Calu3 (cell line): ENCODE measurements around the gene SPATA21. TPM values are rescaled to one million over a fixed set of nuclear protein-coding genes. Genes with fewer than 3 reads are reported as not detected.
"Not testable (repeated sequence)": the region's sequence is repeated elsewhere in the genome, so short reads cannot be mapped to it uniquely, and the experiment has no call there.

Source experiments
- Bru-seq: library from RNA; stranded (reverse); fragments of 400-500 nt; gene quantifications from one replicate; lab custom pipeline; 2021; lab: Mats Ljungman, UMichigan
- BruChase-seq, 2 experiments: library from RNA; stranded (reverse); fragments of 400-500 nt; gene quantifications; one replicate each; lab custom pipeline; 2021; lab: Mats Ljungman, UMichigan
- BruUV-seq: library from RNA; stranded (reverse); fragments of 400-500 nt; replicated peaks from 2 replicates; lab custom pipeline; 2021; lab: Mats Ljungman, UMichigan
- CTCF ChIA-PET: fragments of 300-600 bp; sonication (Branson Sonifier 250); formaldehyde crosslinking; loops from one replicate; lab custom pipeline; 2022; ENCODE audit warnings: antibody characterized with exemption; lab: Charles Lee
- DNase-seq: peaks from one replicate; pipeline ENCODE4 v3.0.0; 2022
- H3K27ac Mint-ChIP-seq: one replicate; pipeline ENCODE4 v1.8.0; 2022; ENCODE audit warnings: mixed read lengths; ENCODE audit not compliant: unreplicated experiment
- H3K27me3 Mint-ChIP-seq: one replicate; pipeline ENCODE4 v1.8.0; 2022; ENCODE audit warnings: mixed read lengths; ENCODE audit not compliant: unreplicated experiment
- H3K36me3 Mint-ChIP-seq: one replicate; pipeline ENCODE4 v1.8.0; 2022; ENCODE audit warnings: mild to moderate bottlenecking, moderate library complexity, mixed read lengths; ENCODE audit not compliant: insufficient read depth, unreplicated experiment
- H3K4me1 Mint-ChIP-seq: one replicate; pipeline ENCODE4 v1.8.0; 2022; ENCODE audit warnings: mild to moderate bottlenecking, low read depth, mixed read lengths; ENCODE audit not compliant: unreplicated experiment
- H3K4me3 Mint-ChIP-seq: one replicate; pipeline ENCODE4 v1.8.0; 2022; ENCODE audit warnings: mild to moderate bottlenecking, low read depth, moderate library complexity, mixed read lengths; ENCODE audit not compliant: unreplicated experiment
- H3K9me3 Mint-ChIP-seq: one replicate; pipeline ENCODE4 v1.8.0; 2022; ENCODE audit warnings: low read depth, mixed read lengths; ENCODE audit not compliant: unreplicated experiment
- intact Hi-C: fragments of 100-400 bp; cut with micrococcal nuclease; formaldehyde crosslinking; loops from one replicate; pipeline ENCODE4 v1.10.0; 2022; ENCODE audit not compliant: unreplicated experiment
- long read RNA-seq: library from polyadenylated mRNA; stranded (forward); transcript quantifications from one replicate; pipeline ENCODE4 v2.0.0, GENCODE V29; 2022
- total RNA-seq: library from RNA; stranded (reverse); gene quantifications from 2 replicates; pipeline ENCODE4 v1.2.3, GENCODE V29; 2022
- TF ChIP-seq, protein P1 (sequence below): fragments of 200-600 bp; IDR thresholded peaks from one replicate; pipeline ENCODE4 v1.8.0; 2022; ENCODE audit warnings: antibody characterized with exemption; ENCODE audit not compliant: unreplicated experiment

The SPATA21 gene, protein sequence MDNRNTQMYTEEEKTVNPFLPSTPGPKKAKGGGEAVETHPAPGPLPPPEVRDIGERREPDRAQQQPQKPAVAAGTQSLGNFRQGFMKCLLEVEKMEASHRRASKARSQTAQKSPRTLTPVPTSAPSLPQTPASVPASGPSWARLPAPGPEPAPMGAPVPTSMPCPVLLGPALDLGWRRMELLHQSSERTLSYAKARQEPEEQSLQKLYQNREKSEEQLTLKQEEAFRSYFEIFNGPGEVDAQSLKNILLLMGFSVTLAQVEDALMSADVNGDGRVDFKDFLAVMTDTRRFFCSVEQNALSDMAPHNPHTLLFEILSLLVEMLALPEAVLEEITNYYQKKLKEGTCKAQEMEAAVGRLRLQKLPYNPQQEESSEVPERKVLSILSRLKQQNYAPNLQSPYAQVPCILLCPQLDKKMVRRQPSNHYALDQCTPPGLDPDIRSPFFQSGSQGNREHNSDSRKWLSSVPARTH
- total RNA-seq: not detected in 2 replicates
- Bru-seq, nascent RNA: percentile 5 among the genes with signal in this experiment
- BruChase-seq, experiment 1, labeled RNA remaining after a 6-hour chase: percentile 4 among the genes with signal in this experiment
- BruChase-seq, experiment 2, labeled RNA remaining after a 2-hour chase: percentile 4 among the genes with signal in this experiment
- long read RNA-seq, partial matches to known transcripts: 0 of 8 reads
- long read RNA-seq, other reads (novel, unspliced or antisense): 8 of 8 reads

DNA sequence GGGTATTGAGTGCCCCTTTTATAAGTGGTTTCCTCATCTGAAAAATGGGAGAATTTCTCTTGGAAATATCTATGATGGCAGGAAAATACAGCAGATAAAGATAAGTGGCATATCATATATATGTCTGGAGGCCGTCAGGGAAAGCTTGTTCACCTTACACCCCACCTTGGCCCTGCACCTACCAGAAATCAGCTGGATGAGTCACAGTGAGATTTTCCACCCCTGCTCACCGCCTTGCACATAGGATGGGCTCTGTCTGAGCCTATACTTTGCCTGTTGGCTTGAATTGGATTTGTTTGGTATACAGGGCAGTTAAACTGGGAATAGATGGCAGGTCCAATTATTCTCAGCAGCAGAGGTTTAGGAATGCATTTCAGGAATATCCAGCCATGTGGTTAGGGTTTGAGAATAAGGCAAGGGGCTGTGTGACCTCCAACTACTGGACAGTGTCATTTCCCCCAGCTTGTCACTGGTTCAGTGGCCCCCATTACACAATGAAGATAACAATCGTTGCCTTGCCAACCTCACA lies at the start of gene SPATA21:
Gene SPATA21, minus strand, starts transcription at position 479 of the 529 bp plus-strand sequence. CDS start 6,053 bp downstream, outside the sequence.
- Mint-ChIP-seq H3K36me3 (peaks cover 18% of the 10 kb centered on the region), H3K4me1 (peaks cover 8% of the 10 kb centered on the region), H3K4me3 (no peak within 1 kb of the TSS), H3K9me3 (no peaks in the 10 kb centered on the region), H3K27me3 (peaks cover 19% of the 10 kb centered on the region), H3K27ac (no peak within 1 kb of the TSS)
- DNase-seq: no peak
- TF ChIP-seq, protein P1, sequence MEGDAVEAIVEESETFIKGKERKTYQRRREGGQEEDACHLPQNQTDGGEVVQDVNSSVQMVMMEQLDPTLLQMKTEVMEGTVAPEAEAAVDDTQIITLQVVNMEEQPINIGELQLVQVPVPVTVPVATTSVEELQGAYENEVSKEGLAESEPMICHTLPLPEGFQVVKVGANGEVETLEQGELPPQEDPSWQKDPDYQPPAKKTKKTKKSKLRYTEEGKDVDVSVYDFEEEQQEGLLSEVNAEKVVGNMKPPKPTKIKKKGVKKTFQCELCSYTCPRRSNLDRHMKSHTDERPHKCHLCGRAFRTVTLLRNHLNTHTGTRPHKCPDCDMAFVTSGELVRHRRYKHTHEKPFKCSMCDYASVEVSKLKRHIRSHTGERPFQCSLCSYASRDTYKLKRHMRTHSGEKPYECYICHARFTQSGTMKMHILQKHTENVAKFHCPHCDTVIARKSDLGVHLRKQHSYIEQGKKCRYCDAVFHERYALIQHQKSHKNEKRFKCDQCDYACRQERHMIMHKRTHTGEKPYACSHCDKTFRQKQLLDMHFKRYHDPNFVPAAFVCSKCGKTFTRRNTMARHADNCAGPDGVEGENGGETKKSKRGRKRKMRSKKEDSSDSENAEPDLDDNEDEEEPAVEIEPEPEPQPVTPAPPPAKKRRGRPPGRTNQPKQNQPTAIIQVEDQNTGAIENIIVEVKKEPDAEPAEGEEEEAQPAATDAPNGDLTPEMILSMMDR: no peak
- no TSS peak for BruUV-seq
- CTCF ChIA-PET: no interaction called here
- intact Hi-C loops: no loop called here

DNA sequence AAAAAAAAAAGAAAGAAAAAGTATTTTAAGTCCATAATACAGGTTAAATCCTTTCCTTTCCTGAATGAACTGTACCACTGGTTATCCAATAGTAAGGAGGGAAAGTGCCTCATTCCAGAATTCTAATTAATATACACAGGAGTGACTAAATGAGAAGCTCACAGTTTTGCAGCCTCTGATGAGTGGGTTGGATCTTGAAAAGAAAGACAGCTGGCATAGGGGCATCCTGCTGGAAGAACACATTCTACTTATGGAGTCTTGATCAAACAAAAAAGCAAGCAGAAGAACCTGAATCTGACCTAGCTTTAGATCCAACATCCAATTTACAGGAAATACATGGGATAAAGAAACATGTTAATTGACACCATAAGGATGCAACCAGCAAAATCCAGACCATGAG lies 49.8 kb upstream of the SPATA21 start:
- BruUV-seq, H3K27me3 Mint-ChIP-seq, H3K4me1 Mint-ChIP-seq, H3K36me3 Mint-ChIP-seq, H3K9me3 Mint-ChIP-seq, H3K4me3 Mint-ChIP-seq, DNase-seq, CTCF ChIA-PET, intact Hi-C loops, H3K27ac Mint-ChIP-seq: not testable (repeated sequence)

- H3K36me3 Mint-ChIP-seq, CTCF ChIA-PET, H3K27me3 Mint-ChIP-seq, H3K4me3 Mint-ChIP-seq, intact Hi-C loops, DNase-seq, H3K27ac Mint-ChIP-seq, H3K4me1 Mint-ChIP-seq, H3K9me3 Mint-ChIP-seq, BruUV-seq: not testable (repeated sequence)
Observed at GRCh38 chr1:16486316-16486715, 49.1 kb upstream of the SPATA21 start.

DNA sequence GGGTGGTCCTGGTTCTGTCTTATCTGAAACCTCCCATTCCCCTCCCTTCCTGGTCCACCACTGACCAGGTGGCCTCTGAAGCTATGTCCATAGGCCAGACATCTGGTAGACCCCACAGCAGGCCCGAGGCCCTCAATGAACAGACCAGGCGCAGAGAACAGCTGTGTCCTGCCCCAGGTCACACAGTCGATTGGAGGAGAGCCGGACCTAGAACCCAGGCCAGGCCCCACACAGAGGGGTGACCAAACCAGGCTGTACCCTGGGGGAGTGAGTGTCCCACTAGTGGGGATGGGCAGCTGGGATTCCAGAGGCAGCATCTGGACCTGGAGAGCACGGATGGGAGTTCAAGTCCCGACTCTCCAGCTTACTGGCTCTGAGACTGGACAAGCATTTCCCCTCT lies 47.7 kb upstream of the SPATA21 start:
- no peaks in the 10 kb centered on the region for H3K27me3 Mint-ChIP-seq
- TF ChIP-seq, protein P1: no peak
- H3K9me3 Mint-ChIP-seq: no peaks in the 10 kb centered on the region
- no peak overlapping the region for H3K27ac Mint-ChIP-seq
- no peak for DNase-seq
- intact Hi-C loops: no loop called here
- H3K4me1 Mint-ChIP-seq: no peaks in the 10 kb centered on the region
- H3K36me3 Mint-ChIP-seq: peaks cover 11% of the 10 kb centered on the region
- no peak overlapping the region for H3K4me3 Mint-ChIP-seq
- BruUV-seq: no TSS peak
- CTCF ChIA-PET: no interaction called here

DNA sequence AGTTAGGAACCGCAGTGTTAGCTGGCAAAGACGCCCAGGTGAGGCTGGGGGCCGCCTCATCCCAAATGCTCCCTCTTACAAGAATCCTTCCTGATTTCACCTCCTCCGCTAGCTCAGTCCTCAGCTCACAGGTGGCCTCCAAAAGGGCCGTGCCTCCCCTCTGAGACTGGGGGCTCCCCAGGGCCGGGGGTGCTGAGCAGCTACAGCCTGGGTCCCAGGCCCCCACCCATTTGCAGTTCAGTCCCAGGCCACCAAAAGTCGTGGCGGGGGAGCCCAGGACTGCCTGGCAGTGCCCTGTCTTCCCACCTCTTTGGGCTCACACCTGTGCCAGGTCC lies 47.2 kb upstream of the SPATA21 start:
- H3K36me3 Mint-ChIP-seq: peaks cover 14% of the 10 kb centered on the region
- intact Hi-C loops: no loop called here
- DNase-seq: no peak
- no peak overlapping the region for H3K4me3 Mint-ChIP-seq
- H3K27ac Mint-ChIP-seq: no peak overlapping the region
- H3K9me3 Mint-ChIP-seq: no peaks in the 10 kb centered on the region
- no TSS peak for BruUV-seq
- CTCF ChIA-PET: no interaction called here
- TF ChIP-seq, protein P1: no peak
- H3K4me1 Mint-ChIP-seq: no peaks in the 10 kb centered on the region
- no peaks in the 10 kb centered on the region for H3K27me3 Mint-ChIP-seq

DNA sequence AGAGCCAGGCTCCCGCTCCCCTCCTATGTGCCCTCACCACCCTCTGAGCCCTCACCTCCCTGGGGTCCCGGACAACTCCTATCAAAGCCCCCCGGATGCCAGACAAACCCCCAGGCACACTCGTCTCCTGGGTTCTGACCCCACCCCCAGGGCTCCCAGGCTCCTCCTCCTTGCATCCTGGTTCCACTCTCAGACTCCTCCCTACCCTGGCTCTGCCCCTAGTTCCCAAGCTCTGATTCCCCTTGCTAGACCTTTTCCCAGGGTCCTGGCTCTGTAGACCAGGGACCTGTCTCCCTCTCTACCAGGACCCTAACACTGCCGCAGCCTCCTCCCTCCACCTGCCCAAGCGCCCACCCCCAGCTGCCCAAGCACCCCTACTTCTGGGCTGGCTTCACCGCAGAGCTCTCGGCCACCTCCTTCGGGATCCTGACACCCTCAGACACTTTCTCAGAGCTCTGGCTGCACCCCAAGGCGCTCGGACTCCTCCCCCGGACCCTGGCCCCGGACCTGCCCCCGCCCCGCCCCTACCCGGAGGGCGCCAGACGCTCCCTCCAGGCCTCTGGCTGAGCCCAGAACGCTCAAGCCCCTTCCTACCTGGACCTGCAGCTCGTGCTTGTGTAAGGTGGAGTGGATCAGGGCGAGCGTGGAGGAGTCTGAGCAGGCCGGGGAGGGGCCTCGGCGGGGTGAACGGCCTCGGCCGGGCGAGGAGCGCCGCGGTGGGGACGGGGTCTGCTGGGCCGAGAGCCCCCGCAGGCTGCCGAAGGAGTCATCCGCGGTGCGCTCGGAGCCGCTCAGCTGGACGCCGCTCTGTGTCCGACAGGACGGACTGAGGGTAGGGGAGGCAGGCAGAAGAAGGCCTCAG lies 46.6 kb upstream of the SPATA21 start:
- H3K4me3 Mint-ChIP-seq, H3K4me1 Mint-ChIP-seq, H3K27ac Mint-ChIP-seq, intact Hi-C loops, H3K27me3 Mint-ChIP-seq, H3K9me3 Mint-ChIP-seq, DNase-seq, CTCF ChIA-PET, BruUV-seq: not testable (repeated sequence)
- peaks cover 16% of the 10 kb centered on the region for H3K36me3 Mint-ChIP-seq

- H3K27me3 Mint-ChIP-seq, BruUV-seq, H3K9me3 Mint-ChIP-seq, CTCF ChIA-PET, intact Hi-C loops, DNase-seq, H3K4me1 Mint-ChIP-seq, H3K27ac Mint-ChIP-seq, H3K4me3 Mint-ChIP-seq: not testable (repeated sequence)
- H3K36me3 Mint-ChIP-seq: peaks cover 16% of the 10 kb centered on the region
Observed at GRCh38 chr1:16483146-16483545, 45.9 kb upstream of the SPATA21 start.
